Liver (tissue), 9 donors: ENCODE data around the gene KCNS1. TPM values are rescaled to one million over a fixed set of nuclear protein-coding genes. Genes with fewer than 3 reads are reported as not detected.
"Not testable (repeated sequence)": the region's sequence is repeated elsewhere in the genome, so short reads cannot be mapped to it uniquely, and the experiment has no call there.

Experiments
- DNase-seq: peaks from one replicate; pipeline ENCODE4 v3.0.0-alpha.2; 2017; ENCODE audit warnings: low spot score
- H3K27ac ChIP-seq, 2 donors: one replicate each; pipeline ENCODE4 v1.7.0; 2013; ENCODE audit warnings: inconsistent platforms in 2 of 2, low read length in 2 of 2, control low read depth in 1 of 2, low read depth in 1 of 2, mild to moderate bottlenecking in 1 of 2
- H3K27me3 ChIP-seq, 4 donors: one replicate each; pipeline versions ENCODE4 v1.6.1 to v1.7.0; 2013; ENCODE audit warnings: low read length in 3 of 4, inconsistent platforms in 1 of 4, mild to moderate bottlenecking in 1 of 4, moderate library complexity in 1 of 4; ENCODE audit not compliant: control insufficient read depth in 4 of 4, insufficient read depth in 4 of 4
- H3K36me3 ChIP-seq, 4 donors: one replicate each; pipeline versions ENCODE4 v1.6.1 to v1.7.0; 2013; ENCODE audit warnings: low read length in 3 of 4, mild to moderate bottlenecking in 3 of 4, low read depth in 1 of 4, moderate library complexity in 1 of 4; ENCODE audit not compliant: control insufficient read depth in 4 of 4, insufficient read depth in 3 of 4
- H3K4me1 ChIP-seq, 4 donors: one replicate each; pipeline versions ENCODE4 v1.6.1 to v1.7.0; 2013; ENCODE audit warnings: low read length in 3 of 4, mild to moderate bottlenecking in 3 of 4, moderate library complexity in 1 of 4; ENCODE audit not compliant: control insufficient read depth in 4 of 4, insufficient read depth in 4 of 4
- H3K4me3 ChIP-seq, 3 donors: one replicate each; pipeline versions ENCODE4 v1.6.1 to v1.7.0; 2013; ENCODE audit warnings: low read length in 3 of 3, control low read depth in 1 of 3, low read depth in 1 of 3, mild to moderate bottlenecking in 1 of 3
- H3K9ac ChIP-seq, 2 donors: one replicate each; pipeline ENCODE4 v1.7.0; 2013; ENCODE audit warnings: low read length in 2 of 2, mild to moderate bottlenecking in 2 of 2, moderate library complexity in 2 of 2, control low read depth in 1 of 2, low read depth in 1 of 2
- H3K9me3 ChIP-seq, 4 donors: one replicate each; pipeline versions ENCODE4 v1.6.1 to v1.7.0; 2013; ENCODE audit warnings: low read length in 3 of 4; ENCODE audit not compliant: control insufficient read depth in 4 of 4
- EGR1 ChIP-seq, 2 donors: IDR thresholded peaks; 2 replicates each; pipeline ENCODE4 v1.6.1; 2016 to 2018; ENCODE audit warnings: antibody characterized with exemption in 2 of 2, low read depth in 2 of 2
- FOXA1 ChIP-seq: IDR thresholded peaks from 2 replicates; pipeline ENCODE4 v1.6.1; 2016; ENCODE audit warnings: antibody characterized with exemption
- FOXA2 ChIP-seq: IDR thresholded peaks from 2 replicates; pipeline ENCODE4 v1.6.1; 2016; ENCODE audit warnings: antibody characterized with exemption
- GABPA ChIP-seq, 2 donors: IDR thresholded peaks in 1 of 2; conservative IDR thresholded peaks in 1 of 2; 2 replicates each; pipeline ENCODE4 v1.6.1; 2016; ENCODE audit warnings: antibody characterized with exemption in 2 of 2, mild to moderate bottlenecking in 1 of 2, moderate library complexity in 1 of 2
- HNF4A ChIP-seq, 2 donors: conservative IDR thresholded peaks; 2 replicates each; pipeline ENCODE4 v1.6.1; 2016; ENCODE audit warnings: antibody characterized with exemption in 2 of 2, mild to moderate bottlenecking in 2 of 2
- HNF4G ChIP-seq: IDR thresholded peaks from 2 replicates; pipeline ENCODE4 v1.6.1; 2016; ENCODE audit warnings: antibody characterized with exemption
- JUND ChIP-seq, 2 donors: IDR thresholded peaks; 2 replicates each; pipeline ENCODE4 v1.6.1; 2016; ENCODE audit warnings: antibody characterized with exemption in 2 of 2
- NR2F2 ChIP-seq: IDR thresholded peaks from 2 replicates; pipeline ENCODE4 v1.6.1; 2016; ENCODE audit warnings: antibody characterized with exemption
- RAD21 ChIP-seq, 2 donors: IDR thresholded peaks; 2 replicates each; pipeline ENCODE4 v1.6.1; 2016; ENCODE audit warnings: antibody characterized with exemption in 2 of 2, mild to moderate bottlenecking in 2 of 2
- RXRA ChIP-seq, 2 donors: IDR thresholded peaks; 2 replicates each; pipeline ENCODE4 v1.6.1; 2017 to 2018; ENCODE audit warnings: antibody characterized with exemption in 2 of 2, mild to moderate bottlenecking in 1 of 2
- TAF1 ChIP-seq: conservative IDR thresholded peaks from 2 replicates; pipeline ENCODE4 v1.6.1; 2016; ENCODE audit warnings: antibody characterized with exemption, mild to moderate bottlenecking
- YY1 ChIP-seq: IDR thresholded peaks from 2 replicates; pipeline ENCODE4 v1.6.1; 2016; ENCODE audit warnings: antibody characterized with exemption, mild to moderate bottlenecking
- WGBS: extraction: QIAGEN DNeasy Blood & Tissue Kit; methylation state at CpG from one replicate; pipeline ENCODE4 v1.1.7; 2013; 5-methylcytosine and 5-hydroxymethylcytosine counted together
- polyA plus RNA-seq, 2 donors: library from polyadenylated mRNA; stranded (reverse) in 1 of 2; unstranded in 1 of 2; fragments of 200-250 nt in 1 of 2; fragments of >200 nt in 1 of 2; fragmentation: Nextera tagmentation in 1 of 2; extraction: Ambion mirVana in 1 of 2; gene quantifications; one replicate each; pipeline versions ENCODE4 v1.2.1 to v1.2.3, GENCODE V29; 2013 to 2015
- total RNA-seq, 2 donors: library from RNA; depleted of rRNA; stranded (reverse); fragments of >200 nt; gene quantifications; one replicate each; pipeline ENCODE4 v1.2.3, GENCODE V29; 2014
- TF ChIP-seq, protein P1 (sequence below): IDR thresholded peaks from 2 replicates; pipeline ENCODE4 v1.6.1; 2016; ENCODE audit warnings: antibody characterized with exemption, mild to moderate bottlenecking
- TF ChIP-seq, protein P2 (sequence below): IDR thresholded peaks from 2 replicates; pipeline ENCODE4 v1.6.1; 2016; ENCODE audit warnings: antibody characterized with exemption
- TF ChIP-seq, protein P3 (sequence below): IDR thresholded peaks from 2 replicates; pipeline ENCODE4 v1.6.1; 2016; ENCODE audit warnings: antibody characterized with exemption
- donor health status: healthy.
- donor health status: healthy.
- donor health status: healthy.
- donor health status: healthy.
- donor health status: healthy.

The KCNS1 gene
- total and polyA plus RNA-seq, 4 donors: 0.02 to 0.09 TPM; not detected in 2

DNA sequence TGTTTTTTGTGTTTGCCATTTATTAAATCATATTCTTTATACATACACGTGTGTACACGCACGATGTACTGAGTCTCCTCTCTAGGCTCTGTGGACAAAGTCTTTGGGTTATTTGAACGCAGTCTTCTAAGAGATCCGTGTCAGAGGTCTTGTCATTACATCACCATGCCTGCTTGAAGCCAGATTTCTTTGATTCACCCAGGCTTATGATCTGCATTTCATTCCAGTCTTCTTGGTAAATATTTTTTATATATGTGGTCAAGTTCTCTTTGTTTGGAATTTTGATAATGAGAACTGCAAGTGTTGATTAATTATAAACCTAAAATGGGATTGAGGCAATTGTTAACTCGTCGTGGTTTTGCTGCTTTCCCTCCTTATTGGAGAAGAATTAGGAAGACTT is 34.6 kb downstream of the KCNS1 start (continued):
- TF ChIP-seq, protein P1, sequence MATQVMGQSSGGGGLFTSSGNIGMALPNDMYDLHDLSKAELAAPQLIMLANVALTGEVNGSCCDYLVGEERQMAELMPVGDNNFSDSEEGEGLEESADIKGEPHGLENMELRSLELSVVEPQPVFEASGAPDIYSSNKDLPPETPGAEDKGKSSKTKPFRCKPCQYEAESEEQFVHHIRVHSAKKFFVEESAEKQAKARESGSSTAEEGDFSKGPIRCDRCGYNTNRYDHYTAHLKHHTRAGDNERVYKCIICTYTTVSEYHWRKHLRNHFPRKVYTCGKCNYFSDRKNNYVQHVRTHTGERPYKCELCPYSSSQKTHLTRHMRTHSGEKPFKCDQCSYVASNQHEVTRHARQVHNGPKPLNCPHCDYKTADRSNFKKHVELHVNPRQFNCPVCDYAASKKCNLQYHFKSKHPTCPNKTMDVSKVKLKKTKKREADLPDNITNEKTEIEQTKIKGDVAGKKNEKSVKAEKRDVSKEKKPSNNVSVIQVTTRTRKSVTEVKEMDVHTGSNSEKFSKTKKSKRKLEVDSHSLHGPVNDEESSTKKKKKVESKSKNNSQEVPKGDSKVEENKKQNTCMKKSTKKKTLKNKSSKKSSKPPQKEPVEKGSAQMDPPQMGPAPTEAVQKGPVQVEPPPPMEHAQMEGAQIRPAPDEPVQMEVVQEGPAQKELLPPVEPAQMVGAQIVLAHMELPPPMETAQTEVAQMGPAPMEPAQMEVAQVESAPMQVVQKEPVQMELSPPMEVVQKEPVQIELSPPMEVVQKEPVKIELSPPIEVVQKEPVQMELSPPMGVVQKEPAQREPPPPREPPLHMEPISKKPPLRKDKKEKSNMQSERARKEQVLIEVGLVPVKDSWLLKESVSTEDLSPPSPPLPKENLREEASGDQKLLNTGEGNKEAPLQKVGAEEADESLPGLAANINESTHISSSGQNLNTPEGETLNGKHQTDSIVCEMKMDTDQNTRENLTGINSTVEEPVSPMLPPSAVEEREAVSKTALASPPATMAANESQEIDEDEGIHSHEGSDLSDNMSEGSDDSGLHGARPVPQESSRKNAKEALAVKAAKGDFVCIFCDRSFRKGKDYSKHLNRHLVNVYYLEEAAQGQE: no peak
- TF ChIP-seq YY1: no peak

DNA sequence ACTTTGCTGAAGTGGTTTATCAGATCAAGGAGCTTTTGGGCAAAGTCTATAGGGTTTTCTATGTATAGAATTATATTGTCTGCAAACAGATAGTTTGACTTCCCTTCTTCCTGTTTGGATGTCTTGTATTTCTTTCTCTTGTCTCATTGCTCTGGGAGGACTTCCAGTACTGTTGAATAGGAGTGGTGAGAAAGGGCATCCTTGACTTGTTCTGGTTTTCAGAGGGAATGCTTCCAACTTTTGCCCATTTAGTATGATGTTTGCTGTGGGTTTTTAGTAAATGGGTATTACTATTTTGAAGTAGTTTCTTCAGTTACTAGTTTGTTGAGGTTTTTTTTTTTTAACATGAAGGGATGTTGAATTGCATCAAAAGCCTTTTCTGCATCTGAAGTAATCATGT is 36.1 kb downstream of the KCNS1 start:
- no peak for DNase-seq
- no peak overlapping the region for H3K4me3 ChIP-seq
- no peak for TF ChIP-seq TAF1
- no peak for TF ChIP-seq RXRA (IDR thresholded peaks at IDR 0.05)
- no peak for TF ChIP-seq HNF4A (conservative IDR thresholded peaks at IDR 0.05)
- TF ChIP-seq FOXA1: no peak
- TF ChIP-seq FOXA2: no peak
- no peak for TF ChIP-seq EGR1 (IDR thresholded peaks at IDR 0.05; ENCODE audit: low read depth in 2 of 2)
- TF ChIP-seq, protein P2, sequence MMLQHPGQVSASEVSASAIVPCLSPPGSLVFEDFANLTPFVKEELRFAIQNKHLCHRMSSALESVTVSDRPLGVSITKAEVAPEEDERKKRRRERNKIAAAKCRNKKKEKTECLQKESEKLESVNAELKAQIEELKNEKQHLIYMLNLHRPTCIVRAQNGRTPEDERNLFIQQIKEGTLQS: no peak
- no peak for TF ChIP-seq NR2F2
- TF ChIP-seq, protein P3, sequence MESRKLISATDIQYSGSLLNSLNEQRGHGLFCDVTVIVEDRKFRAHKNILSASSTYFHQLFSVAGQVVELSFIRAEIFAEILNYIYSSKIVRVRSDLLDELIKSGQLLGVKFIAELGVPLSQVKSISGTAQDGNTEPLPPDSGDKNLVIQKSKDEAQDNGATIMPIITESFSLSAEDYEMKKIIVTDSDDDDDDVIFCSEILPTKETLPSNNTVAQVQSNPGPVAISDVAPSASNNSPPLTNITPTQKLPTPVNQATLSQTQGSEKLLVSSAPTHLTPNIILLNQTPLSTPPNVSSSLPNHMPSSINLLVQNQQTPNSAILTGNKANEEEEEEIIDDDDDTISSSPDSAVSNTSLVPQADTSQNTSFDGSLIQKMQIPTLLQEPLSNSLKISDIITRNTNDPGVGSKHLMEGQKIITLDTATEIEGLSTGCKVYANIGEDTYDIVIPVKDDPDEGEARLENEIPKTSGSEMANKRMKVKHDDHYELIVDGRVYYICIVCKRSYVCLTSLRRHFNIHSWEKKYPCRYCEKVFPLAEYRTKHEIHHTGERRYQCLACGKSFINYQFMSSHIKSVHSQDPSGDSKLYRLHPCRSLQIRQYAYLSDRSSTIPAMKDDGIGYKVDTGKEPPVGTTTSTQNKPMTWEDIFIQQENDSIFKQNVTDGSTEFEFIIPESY: no peak
- no peak overlapping the region for H3K27ac ChIP-seq
- H3K36me3 ChIP-seq: no peaks in the 10 kb centered on the region
- no peaks in the 10 kb centered on the region for H3K27me3 ChIP-seq
- H3K4me1 ChIP-seq: no peaks in the 10 kb centered on the region
- H3K9ac ChIP-seq: no peak overlapping the region
- no peaks in the 10 kb centered on the region for H3K9me3 ChIP-seq

DNA sequence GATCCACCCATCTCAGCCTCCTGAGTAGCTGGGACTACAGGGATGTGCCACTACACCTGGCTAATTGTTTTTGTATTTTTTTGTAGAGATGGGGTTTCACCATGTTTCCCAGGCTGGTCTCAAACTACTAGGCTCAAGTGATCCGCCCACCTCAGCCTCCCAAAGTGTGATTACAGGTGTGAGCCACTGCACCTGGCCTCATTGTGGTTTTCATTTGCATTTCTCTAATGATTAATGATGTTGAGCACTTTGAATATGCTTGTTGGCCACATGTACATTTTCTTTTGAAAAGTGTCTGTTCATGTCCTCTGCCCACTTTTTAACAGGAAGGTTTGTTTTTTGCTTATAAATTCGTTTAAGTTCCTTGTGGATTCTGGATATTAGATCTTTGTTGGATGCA is 37.8 kb downstream of the KCNS1 start:
- H3K4me3 ChIP-seq, H3K27ac ChIP-seq, H3K9me3 ChIP-seq, H3K9ac ChIP-seq, H3K36me3 ChIP-seq, H3K4me1 ChIP-seq, H3K27me3 ChIP-seq, DNase-seq: not testable (repeated sequence)
- WGBS: 94% methylated on average over 2 of the region's 2 CpGs

DNA sequence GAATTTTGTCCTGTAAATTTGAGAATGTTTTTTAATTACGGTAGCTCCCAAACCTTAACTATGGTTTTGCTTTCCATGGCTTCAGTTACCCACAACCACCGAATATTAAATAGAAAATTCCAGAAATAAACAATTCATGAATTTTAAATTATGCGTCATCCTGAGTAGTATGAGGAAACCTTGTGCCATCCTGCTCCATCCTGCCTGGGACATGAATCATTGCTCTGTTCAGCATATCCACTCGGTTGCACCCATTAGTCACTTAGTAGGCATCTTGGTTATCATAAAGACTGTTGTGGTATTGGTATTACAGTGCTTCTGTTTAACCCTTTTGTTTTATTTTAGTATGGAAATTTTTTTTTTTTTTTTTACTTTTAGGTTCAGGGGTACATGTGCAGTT is 39.7 kb downstream of the KCNS1 start:
- H3K36me3 ChIP-seq: peaks cover 0 to 5% (median 0%) of the 10 kb centered on the region in 4 donors
- no peak overlapping the region for H3K4me3 ChIP-seq
- H3K27me3 ChIP-seq: no peaks in the 10 kb centered on the region
- H3K4me1 ChIP-seq: no peaks in the 10 kb centered on the region
- no peak overlapping the region for H3K27ac ChIP-seq
- DNase-seq: no peak
- H3K9ac ChIP-seq: no peak overlapping the region
- 91% methylated on average over 4 of the region's 4 CpGs for WGBS
- H3K9me3 ChIP-seq: no peaks in the 10 kb centered on the region
- no peak for TF ChIP-seq RAD21 (IDR thresholded peaks at IDR 0.05)
- TF ChIP-seq TAF1: no peak
- TF ChIP-seq EGR1 (IDR thresholded peaks at IDR 0.05; ENCODE audit: low read depth in 2 of 2): no peak
- TF ChIP-seq, protein P3: no peak
- TF ChIP-seq FOXA1: no peak
- no peak for TF ChIP-seq HNF4A (conservative IDR thresholded peaks at IDR 0.05)
- no peak for TF ChIP-seq YY1
- TF ChIP-seq JUND (IDR thresholded peaks at IDR 0.05): no peak
- TF ChIP-seq, protein P1: no peak
- TF ChIP-seq RXRA (IDR thresholded peaks at IDR 0.05): no peak
- no peak for TF ChIP-seq GABPA (IDR thresholded peaks at IDR 0.05 in 1 of 2, conservative IDR thresholded peaks at IDR 0.05 in 1 of 2)
- no peak for TF ChIP-seq HNF4G
